Hepatocyte (in vitro differentiated cells): ENCODE data around the gene CEP170B. TPM values are rescaled to one million over a fixed set of nuclear protein-coding genes. Genes with fewer than 3 reads are reported as not detected.

Experiments
- DNase-seq: peaks from one replicate; pipeline ENCODE4 v3.0.0-alpha.2; 2016; ENCODE audit warnings: low spot score
- H2AFZ ChIP-seq: fragments of 200-600 bp; sonication (generic); 2 replicates; pipeline ENCODE4 v1.6.0; 2016; ENCODE audit warnings: antibody characterized with exemption, mild to moderate bottlenecking
- H3K27ac ChIP-seq: fragments of 200-600 bp; sonication (generic); 2 replicates; pipeline ENCODE4 v1.5.1; 2016; ENCODE audit warnings: mild to moderate bottlenecking
- H3K27me3 ChIP-seq: fragments of 200-600 bp; sonication (generic); 2 replicates; pipeline ENCODE4 v1.6.1; 2016
- H3K36me3 ChIP-seq: fragments of 200-600 bp; sonication (generic); replicated peaks from 2 replicates; pipeline ENCODE4 v1.5.1; 2016; ENCODE audit warnings: low read depth; ENCODE audit not compliant: insufficient read depth
- H3K4me1 ChIP-seq: fragments of 200-600 bp; sonication (generic); 2 replicates; pipeline ENCODE4 v1.5.1; 2016; ENCODE audit warnings: mild to moderate bottlenecking, moderate library complexity; ENCODE audit not compliant: insufficient read depth
- H3K4me2 ChIP-seq: fragments of 200-600 bp; sonication (generic); 2 replicates; pipeline ENCODE4 v1.6.0; 2016
- H3K4me3 ChIP-seq: fragments of 200-600 bp; sonication (generic); 2 replicates; pipeline ENCODE4 v1.5.1; 2016; ENCODE audit warnings: mild to moderate bottlenecking
- H3K79me2 ChIP-seq: fragments of 200-600 bp; sonication (generic); 2 replicates; pipeline ENCODE4 v1.6.0; 2017; ENCODE audit warnings: mild to moderate bottlenecking
- H3K9me2 ChIP-seq: fragments of 200-600 bp; sonication (generic); replicated peaks from 2 replicates; pipeline ENCODE4 v1.6.0; 2017; ENCODE audit warnings: mild to moderate bottlenecking; ENCODE audit not compliant: insufficient read depth
- H3K9me3 ChIP-seq: fragments of 200-600 bp; sonication (generic); 2 replicates; pipeline ENCODE4 v1.5.1; 2016; ENCODE audit warnings: low read depth, mild to moderate bottlenecking
- H4K20me1 ChIP-seq: fragments of 200-600 bp; sonication (generic); 2 replicates; pipeline ENCODE4 v1.6.0; 2016; ENCODE audit warnings: mild to moderate bottlenecking; ENCODE audit not compliant: insufficient read depth, poor library complexity, severe bottlenecking
- EZH2 ChIP-seq: fragments of 200-600 bp; sonication (generic); IDR thresholded peaks from 2 replicates; pipeline ENCODE4 v1.6.1; 2016; ENCODE audit warnings: antibody characterized with exemption, mild to moderate bottlenecking, borderline replicate concordance
- EZH2phosphoT487 ChIP-seq: fragments of 200-600 bp; sonication (generic); IDR thresholded peaks from one replicate; pipeline ENCODE4 v1.6.1; 2018; ENCODE audit warnings: antibody characterized with exemption, mild to moderate bottlenecking, low read depth, moderate library complexity; ENCODE audit not compliant: unreplicated experiment, severe bottlenecking
- WGBS: methylation state at CpG from one replicate; pipeline ENCODE4 v1.1.6; 2016; ENCODE audit warnings: low lambda C conversion rate; ENCODE audit errors: missing lambda C conversion rate; 5-methylcytosine and 5-hydroxymethylcytosine counted together
- polyA plus RNA-seq: library from polyadenylated mRNA; unstranded; fragments of >200 nt; fragmentation: Nextera tagmentation; extraction: Ambion mirVana; gene quantifications from 2 replicates; pipeline ENCODE4 v1.2.1, GENCODE V29; 2016
- total RNA-seq: library from RNA; depleted of rRNA; stranded (reverse); fragments of >200 nt; gene quantifications from 2 replicates; pipeline ENCODE4 v1.2.3, GENCODE V29; 2014
- TF ChIP-seq, protein P1 (sequence below): fragments of 200-600 bp; sonication (generic); IDR thresholded peaks from 2 replicates; pipeline ENCODE4 v1.5.1; 2016; ENCODE audit warnings: antibody characterized with exemption, mild to moderate bottlenecking; ENCODE audit not compliant: poor library complexity

CEP170B gene
- total and polyA plus RNA-seq, 2 experiments from 2014 or later, result 7.6 to 20.3 TPM

GRCh38 chr14:104868060-104868740, 3.1 kb downstream of the CEP170B start:
- H3K79me2 ChIP-seq, result peaks cover 69% of the 10 kb centered on the region
- peaks cover 21% of the 10 kb centered on the region for H3K4me1 ChIP-seq
- H3K9me2 ChIP-seq, result no peaks in the 10 kb centered on the region
- H3K9me3 ChIP-seq, result no peaks in the 10 kb centered on the region
- no peak overlapping the region for H3K27ac ChIP-seq
- H3K4me3 ChIP-seq, result no peak overlapping the region
- peaks cover 64% of the 10 kb centered on the region for H4K20me1 ChIP-seq
- H2AFZ ChIP-seq, result no peak overlapping the region
- H3K36me3 ChIP-seq, result no peaks in the 10 kb centered on the region
- TF ChIP-seq, protein P1, sequence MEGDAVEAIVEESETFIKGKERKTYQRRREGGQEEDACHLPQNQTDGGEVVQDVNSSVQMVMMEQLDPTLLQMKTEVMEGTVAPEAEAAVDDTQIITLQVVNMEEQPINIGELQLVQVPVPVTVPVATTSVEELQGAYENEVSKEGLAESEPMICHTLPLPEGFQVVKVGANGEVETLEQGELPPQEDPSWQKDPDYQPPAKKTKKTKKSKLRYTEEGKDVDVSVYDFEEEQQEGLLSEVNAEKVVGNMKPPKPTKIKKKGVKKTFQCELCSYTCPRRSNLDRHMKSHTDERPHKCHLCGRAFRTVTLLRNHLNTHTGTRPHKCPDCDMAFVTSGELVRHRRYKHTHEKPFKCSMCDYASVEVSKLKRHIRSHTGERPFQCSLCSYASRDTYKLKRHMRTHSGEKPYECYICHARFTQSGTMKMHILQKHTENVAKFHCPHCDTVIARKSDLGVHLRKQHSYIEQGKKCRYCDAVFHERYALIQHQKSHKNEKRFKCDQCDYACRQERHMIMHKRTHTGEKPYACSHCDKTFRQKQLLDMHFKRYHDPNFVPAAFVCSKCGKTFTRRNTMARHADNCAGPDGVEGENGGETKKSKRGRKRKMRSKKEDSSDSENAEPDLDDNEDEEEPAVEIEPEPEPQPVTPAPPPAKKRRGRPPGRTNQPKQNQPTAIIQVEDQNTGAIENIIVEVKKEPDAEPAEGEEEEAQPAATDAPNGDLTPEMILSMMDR, result no peak
- TF ChIP-seq EZH2, result no peak
- no peak for TF ChIP-seq EZH2phosphoT487
- H3K27me3 ChIP-seq, result no peaks in the 10 kb centered on the region
- no peak for DNase-seq
- WGBS, result 88% methylated on average over 20 of the region's 23 CpGs
- no peak overlapping the region for H3K4me2 ChIP-seq

DNA sequence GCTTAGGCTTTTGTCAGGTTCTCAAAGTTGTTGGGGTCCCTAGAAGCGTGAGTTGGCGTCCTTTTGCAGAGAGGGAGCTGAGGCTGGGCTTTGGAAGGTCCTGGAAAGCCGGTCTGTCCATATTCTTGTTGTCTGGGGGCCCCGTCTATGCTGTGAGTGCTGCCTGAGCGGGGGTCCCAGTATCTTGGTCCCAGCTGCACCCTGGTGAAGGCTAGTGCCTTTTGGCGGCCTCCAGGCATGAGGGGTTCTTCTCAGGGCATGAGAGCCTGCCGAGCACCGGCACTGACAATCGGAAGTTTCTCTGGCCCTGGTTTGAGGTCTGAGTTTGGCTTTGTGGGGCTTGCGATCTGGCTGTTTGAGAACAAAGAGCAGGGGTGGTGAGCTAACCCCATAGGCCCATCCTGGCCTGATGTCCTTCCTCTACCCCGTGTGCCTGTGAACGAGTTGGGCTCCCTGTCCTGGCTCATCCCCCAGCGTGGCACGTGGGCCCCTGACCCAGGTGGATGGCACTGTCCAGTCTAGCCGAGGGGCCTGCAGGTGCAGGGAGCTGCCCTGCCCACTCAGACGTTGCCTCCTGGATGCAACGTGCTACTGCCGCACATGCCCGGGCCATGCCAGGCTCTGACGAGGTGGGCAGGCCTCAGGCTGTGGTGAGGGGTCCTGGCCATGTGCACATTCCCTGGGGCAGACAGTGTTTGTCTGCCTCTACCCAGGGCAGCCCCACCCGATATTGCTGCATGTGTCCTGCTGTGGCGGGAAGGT, 3.9 kb downstream of the CEP170B start:
- H4K20me1 ChIP-seq, result peaks cover 64% of the 10 kb centered on the region
- no peak overlapping the region for H3K4me2 ChIP-seq
- DNase-seq, result no peak
- no peaks in the 10 kb centered on the region for H3K27me3 ChIP-seq
- no peaks in the 10 kb centered on the region for H3K36me3 ChIP-seq
- WGBS, result 91% methylated on average over 22 of the region's 22 CpGs
- no peak for TF ChIP-seq EZH2
- TF ChIP-seq, protein P1, result no peak
- no peak for TF ChIP-seq EZH2phosphoT487
- H3K27ac ChIP-seq, result no peak overlapping the region
- peaks cover 21% of the 10 kb centered on the region for H3K4me1 ChIP-seq
- no peak overlapping the region for H2AFZ ChIP-seq
- peaks cover 73% of the 10 kb centered on the region for H3K79me2 ChIP-seq
- no peak overlapping the region for H3K4me3 ChIP-seq
- no peaks in the 10 kb centered on the region for H3K9me2 ChIP-seq
- no peaks in the 10 kb centered on the region for H3K9me3 ChIP-seq

- DNase-seq, result no peak
- Histone ChIP-seq H3K9me3 (no peaks in the 10 kb centered on the region), H3K27ac (no peak overlapping the region), H3K4me2 (no peak overlapping the region), H3K27me3 (no peaks in the 10 kb centered on the region), H3K9me2 (no peaks in the 10 kb centered on the region), H3K36me3 (no peaks in the 10 kb centered on the region), H3K4me1 (peaks cover 21% of the 10 kb centered on the region), H3K79me2 (peaks cover 73% of the 10 kb centered on the region), H4K20me1 (peaks cover 64% of the 10 kb centered on the region), H2AFZ (no peak overlapping the region), H3K4me3 (no peak overlapping the region)
- 95% methylated on average over 18 of the region's 18 CpGs for WGBS
- TF ChIP-seq EZH2, result no peak
- TF ChIP-seq, protein P1, result no peak
- no peak for TF ChIP-seq EZH2phosphoT487
Measured at GRCh38 chr14:104869669-104870367, 4.8 kb downstream of the CEP170B start.
